Measurements from ENCODE around the gene TAF4.
"Not testable (repeated sequence)": the region's sequence is repeated elsewhere in the genome, so short reads cannot be mapped to it uniquely, and the experiment has no call there.

TAF4 gene

GRCh38 chr20:61976644-61977418, 88.8 kb downstream of the TAF4 start:
- DNase-seq: no peak

GRCh38 chr20:61976263-61976643, 89.4 kb downstream of the TAF4 start:
- DNase-seq: no peak

- DNase-seq: no peak
Measured at GRCh38 chr20:61975407-61976129, 90.1 kb downstream of the TAF4 start.

- no peak for DNase-seq
Measured at GRCh38 chr20:61974357-61974665, 91.4 kb downstream of the TAF4 start.

GRCh38 chr20:61973515-61974356, 91.9 kb downstream of the TAF4 start:
- no peak for DNase-seq

GRCh38 chr20:61972636-61973508, 92.8 kb downstream of the TAF4 start:
- no peak for DNase-seq

GRCh38 chr20:61971595-61971994, 94.1 kb downstream of the TAF4 start:
- DNase-seq: not testable (repeated sequence)

GRCh38 chr20:61970357-61970756, 95.3 kb downstream of the TAF4 start:
- no peak for DNase-seq

- no peak for DNase-seq
Measured at GRCh38 chr20:61969806-61970205, 95.9 kb downstream of the TAF4 start.

GRCh38 chr20:61968932-61969331, 96.7 kb downstream of the TAF4 start:
- DNase-seq: no peak

- DNase-seq: no peak
Measured at GRCh38 chr20:61968036-61968810, 97.5 kb downstream of the TAF4 start.

GRCh38 chr20:61967300-61967699, 98.4 kb downstream of the TAF4 start:
- no peak for DNase-seq

GRCh38 chr20:61966492-61967244, 99.0 kb downstream of the TAF4 start:
- no peak for DNase-seq

- DNase-seq: no peak
Measured at GRCh38 chr20:61965606-61966491, 99.8 kb downstream of the TAF4 start.

- no peak for DNase-seq
Measured at GRCh38 chr20:61964675-61965605, 100.7 kb downstream of the TAF4 start.

- no peak for DNase-seq
Measured at GRCh38 chr20:61963885-61964674, 101.6 kb downstream of the TAF4 start.

GRCh38 chr20:61963149-61963548, 102.5 kb downstream of the TAF4 start:
- DNase-seq: no peak

- no peak for DNase-seq
Measured at GRCh38 chr20:61960836-61961235, 104.8 kb downstream of the TAF4 start.

All from T-helper 9 cell (primary cell).